HG03066 (cell line): ENCODE results near the gene STK32C.
"Not testable (repeated sequence)": the region's sequence is repeated elsewhere in the genome, so short reads cannot be mapped to it uniquely, and the experiment has no call there.

Experiments
- ATAC-seq: cut with Tn5 transposase; IDR thresholded peaks from one replicate; pipeline ENCODE4 v1.9.1; 2021; ENCODE audit warnings: low read depth; ENCODE audit not compliant: unreplicated experiment

The STK32C gene

GRCh38 chr10:132339276-132339675 is 31.5 kb upstream of the STK32C start:
- no peak for ATAC-seq

DNA sequence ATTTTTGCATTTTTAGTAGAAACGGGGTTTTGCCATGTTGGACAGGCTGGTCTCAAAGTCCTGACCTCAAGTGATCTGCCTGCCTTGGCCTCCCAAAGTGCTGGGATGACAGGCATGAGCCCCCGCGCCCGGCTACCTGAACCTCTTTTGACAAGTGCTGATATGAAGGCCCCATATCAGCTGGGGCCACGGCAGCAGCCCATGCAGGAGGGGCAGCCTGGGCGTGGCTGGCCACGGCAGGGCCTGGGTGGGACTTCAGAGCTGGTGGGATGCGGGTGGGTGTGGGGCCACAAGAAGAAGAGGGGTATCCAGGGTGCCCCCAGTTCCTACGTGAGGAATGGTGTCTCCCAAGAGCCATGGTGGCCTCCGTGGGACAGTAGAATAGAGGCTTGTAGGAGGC is 31.1 kb upstream of the STK32C start:
- no peak for ATAC-seq

DNA sequence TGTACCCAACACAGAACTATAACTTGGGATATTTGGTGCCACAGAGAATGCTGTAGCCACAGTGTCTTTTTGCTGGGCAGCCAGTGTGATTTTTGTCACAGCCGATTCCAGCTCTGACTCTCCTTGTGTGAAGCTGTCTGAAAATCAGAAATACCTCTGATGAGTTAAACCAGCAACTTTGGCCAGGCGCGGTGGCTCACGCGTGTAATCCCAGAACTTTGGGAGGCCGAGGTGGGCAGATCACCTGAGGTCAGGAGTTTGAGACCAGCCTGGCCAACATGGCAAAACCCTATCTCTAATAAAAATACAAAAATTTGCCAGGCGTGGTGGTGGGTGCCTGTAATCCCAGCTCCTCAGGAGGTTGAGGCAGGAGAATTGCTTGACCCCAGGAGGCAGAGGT is 30.1 kb upstream of the STK32C start:
- ATAC-seq, result not testable (repeated sequence)

- ATAC-seq, result no peak
These were observed 29.2 kb upstream of the STK32C start for GRCh38 chr10:132336919-132337407.

DNA sequence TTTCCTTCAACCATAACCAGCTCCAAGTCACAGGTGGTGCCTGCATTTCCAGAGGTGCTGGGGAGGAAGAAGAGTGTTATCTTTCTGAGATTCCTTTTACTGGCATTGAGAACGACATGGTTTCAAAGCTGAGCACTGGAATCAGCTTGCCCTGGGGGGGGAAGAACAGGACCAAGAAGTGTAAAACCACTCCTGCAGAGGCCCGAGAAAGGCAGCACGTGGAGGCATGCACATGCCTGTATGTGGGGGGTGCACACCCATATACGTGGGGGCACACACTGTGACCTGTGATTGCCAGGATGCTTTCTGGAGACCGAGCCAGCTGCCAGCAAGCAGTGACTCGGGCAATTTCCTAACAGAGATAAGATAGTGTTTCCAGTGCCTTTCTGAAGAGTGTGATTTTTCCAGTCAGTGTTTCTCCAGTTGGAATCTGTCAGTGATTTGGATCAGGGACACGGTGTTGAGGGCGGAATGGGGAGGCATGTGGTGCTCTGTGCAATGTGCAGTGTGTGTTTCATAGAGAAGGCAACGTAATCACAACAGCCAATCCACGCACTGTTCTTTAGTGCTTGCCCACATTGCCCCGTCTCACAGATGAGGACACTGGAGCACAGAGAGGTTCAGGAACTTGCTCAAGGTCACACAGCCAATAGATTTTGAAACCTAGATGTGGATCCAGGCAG is 28.5 kb upstream of the STK32C start:
- ATAC-seq, result no peak

DNA sequence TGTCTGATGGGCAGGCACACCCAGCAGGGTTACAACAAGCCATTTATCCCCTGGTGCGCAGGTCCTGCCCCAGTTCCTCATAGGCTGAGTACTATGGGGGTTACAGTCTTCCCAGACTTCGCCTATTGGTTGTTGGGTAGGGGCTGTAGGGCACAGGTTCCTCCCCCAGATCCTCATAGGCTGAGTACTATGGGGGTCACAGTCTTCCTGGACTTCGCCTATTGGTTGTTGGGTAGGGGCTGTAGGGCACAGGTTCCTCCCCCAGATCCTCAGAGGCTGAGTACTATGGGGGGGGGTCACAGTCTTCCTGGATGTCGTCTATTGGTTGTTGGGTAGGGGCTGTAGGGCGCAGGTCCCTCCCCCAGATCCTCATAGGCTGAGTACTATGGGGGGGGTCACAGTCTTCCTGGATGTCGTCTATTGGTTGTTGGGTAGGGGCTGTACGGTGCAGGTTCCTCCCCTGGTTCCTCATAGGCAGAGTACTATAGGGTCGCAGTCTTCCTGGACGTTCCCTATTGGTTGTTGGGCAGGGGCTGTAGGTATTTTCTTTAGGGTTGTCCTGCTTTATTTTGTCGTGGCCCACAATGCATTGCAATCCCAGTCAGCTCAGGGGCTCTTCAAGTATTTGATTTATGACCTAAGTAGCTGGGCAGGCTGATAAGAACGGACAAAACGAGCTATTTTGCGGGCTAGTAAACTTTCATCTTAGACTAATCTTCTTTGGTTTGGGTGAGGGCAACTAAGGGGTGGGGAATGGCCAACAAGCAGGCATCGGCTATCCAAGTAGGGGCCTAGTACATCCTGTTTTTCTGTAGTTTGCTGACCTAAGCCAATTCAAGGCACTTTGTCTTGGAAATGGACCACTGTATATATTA is 27.7 kb upstream of the STK32C start:
- peak; percentile 49 for ATAC-seq

- no peak for ATAC-seq
These were observed 27.0 kb upstream of the STK32C start for GRCh38 chr10:132334631-132335188.

DNA sequence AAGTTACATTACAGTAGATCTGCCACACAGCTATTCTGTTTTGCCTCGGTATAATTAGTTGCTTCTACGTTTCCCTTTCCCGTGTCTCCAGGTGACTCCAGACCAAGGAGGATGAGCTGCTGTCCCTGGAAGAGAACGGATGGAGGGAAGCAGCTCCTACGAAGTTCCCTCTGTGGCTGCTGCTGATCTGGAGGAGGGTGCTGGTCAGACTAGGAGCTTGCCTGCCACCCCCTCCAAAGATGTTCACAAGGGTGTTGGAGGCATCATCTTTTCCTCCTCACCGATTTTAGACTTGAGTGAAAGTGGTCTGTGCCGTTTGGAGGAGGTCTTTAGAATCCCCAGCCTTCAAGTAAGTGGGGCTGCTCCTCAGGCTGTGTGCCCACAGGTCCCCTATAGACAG is 25.6 kb upstream of the STK32C start:
- no peak for ATAC-seq

- peak; percentile 35 for ATAC-seq
These were observed 24.6 kb upstream of the STK32C start for GRCh38 chr10:132332433-132332754.

GRCh38 chr10:132331601-132332432 is 24.1 kb upstream of the STK32C start, which contains the start of gene LRRC27:
Gene LRRC27, plus strand, starts transcription at chr10:132332193. Its CDS starts 1,332 bp downstream, at chr10:132333525.
- ATAC-seq, result peak; percentile 61

GRCh38 chr10:132330486-132330833 is 22.7 kb upstream of the STK32C start:
- no peak for ATAC-seq

GRCh38 chr10:132329565-132330485 is 22.1 kb upstream of the STK32C start:
- ATAC-seq, result no peak

DNA sequence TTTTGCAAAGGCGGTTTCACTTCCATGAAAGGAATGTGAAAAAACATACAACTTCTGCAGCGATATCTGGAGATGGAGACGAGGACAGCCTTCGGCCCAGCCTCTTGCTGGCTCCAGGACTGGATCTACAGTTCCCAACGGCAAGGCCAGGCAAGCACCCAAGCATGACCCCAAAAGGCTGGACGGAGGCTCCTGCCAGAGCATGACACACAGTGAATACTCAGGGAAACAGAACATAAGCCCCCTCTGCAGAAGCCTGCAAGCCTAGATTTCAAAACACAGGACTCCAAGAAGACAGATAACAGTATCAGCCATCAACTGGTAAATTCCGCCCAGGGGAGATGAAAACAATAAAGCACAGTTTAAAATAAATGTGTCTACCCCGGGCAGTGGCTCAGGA is 21.0 kb upstream of the STK32C start:
- no peak for ATAC-seq

GRCh38 chr10:132328106-132328505 is 20.4 kb upstream of the STK32C start:
- no peak for ATAC-seq

- ATAC-seq, result no peak
These were observed 19.2 kb upstream of the STK32C start for GRCh38 chr10:132326925-132327324.

GRCh38 chr10:132326344-132326889 is 18.7 kb upstream of the STK32C start:
- no peak for ATAC-seq

DNA sequence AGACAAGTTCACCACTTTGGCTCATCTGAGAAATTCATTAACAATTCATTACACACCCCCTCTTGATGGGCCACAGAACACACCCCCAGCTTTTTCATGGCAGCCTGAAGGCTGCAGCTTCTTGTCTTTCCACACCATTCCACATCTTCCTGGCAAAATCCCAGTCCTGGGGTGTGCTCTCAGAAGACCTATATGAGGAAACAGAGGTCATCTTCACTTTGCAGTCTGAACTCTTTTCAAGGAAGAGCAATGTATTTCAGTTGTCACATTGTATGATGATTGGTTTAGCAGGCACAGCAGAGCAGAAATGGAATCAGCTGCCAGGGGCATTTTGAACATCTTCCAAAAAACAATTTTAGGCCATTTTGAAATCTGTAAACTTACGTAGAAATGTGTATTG is 16.4 kb upstream of the STK32C start:
- no peak for ATAC-seq

- no peak for ATAC-seq
These were observed 14.9 kb upstream of the STK32C start for GRCh38 chr10:132322586-132323048.

DNA sequence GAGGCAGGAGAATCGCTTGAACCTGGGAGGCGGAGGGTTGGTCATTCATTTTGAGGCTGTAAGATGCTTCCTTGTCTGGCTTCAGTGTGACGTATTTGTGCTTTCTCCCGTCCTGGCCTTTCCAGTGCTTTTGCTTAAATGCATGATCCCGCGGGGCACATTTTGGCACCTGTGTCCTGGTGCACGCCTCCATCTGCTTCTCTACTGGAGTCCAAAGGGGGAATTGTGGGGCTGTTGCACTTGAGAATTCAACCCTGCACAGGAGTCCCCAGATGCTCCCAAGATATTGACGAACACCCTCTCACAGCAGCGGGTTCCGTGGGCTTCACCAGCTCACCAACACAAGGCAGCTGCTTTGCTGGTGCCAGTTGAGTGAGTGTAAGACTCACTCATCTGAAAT is 14.0 kb upstream of the STK32C start:
- no peak for ATAC-seq
